ENCODE results near the gene SPATA20.

- TF ChIP-seq CTCF (IDR thresholded peaks at IDR 0.05) (no peak), POLR2A (IDR thresholded peaks at IDR 0.05) (no peak)
Observed at GRCh38 chr17:50535407-50535806, 11.6 kb upstream of the SPATA20 start.
